GM10847 (cell line): Measurements from ENCODE around the gene B9D1.

ENCODE experiments used
- POLR2A ChIP-seq: IDR thresholded peaks from 2 replicates; pipeline ENCODE4 v1.6.1; 2011; ENCODE audit not compliant: insufficient read length; ENCODE audit errors: extremely low read depth

The B9D1 gene

DNA sequence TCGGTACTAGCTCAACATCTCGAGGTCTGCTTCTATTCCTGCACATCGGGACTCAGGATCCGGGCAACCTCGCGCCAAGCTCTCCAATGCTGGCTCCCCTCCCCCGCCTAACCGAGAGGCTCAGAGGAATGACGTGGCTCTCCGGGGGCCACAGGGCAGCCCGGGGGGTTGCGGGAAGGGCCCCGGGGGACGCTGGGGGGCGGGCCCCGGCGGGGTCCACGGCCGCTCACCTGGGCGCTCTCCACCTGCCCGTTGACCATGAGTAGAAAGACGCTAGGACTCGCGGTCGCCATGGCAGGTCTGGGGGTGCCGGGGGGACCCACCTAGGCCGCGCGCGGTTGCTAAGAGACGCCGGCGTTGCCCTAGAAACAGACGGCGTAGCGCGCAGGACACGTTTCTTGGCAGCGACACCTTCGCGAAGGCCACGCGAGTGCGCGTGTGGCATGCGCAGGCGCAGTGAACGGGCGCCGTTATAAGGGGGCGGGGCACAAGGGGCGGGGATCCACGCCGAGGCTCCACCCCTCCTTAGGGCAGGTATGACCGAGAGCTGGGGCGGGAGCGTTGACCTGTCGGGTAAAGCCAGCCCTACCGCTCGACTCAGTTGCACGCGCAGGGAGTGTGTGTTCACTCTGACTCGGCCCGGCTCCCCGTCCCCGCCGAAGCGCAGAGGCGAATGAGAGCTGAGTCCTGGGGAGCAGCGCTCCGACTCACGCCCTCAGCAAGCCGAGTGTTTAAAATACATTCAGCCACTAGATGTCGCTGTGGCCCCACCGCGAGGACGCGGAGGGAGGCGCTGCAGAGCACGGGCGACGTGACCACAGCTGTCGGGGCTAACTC is at the start of gene B9D1:
TSS of gene B9D1 (minus strand) at position 447 of the 837 bp plus-strand sequence. CDS start at position 293, 154 bp downstream.
- TF ChIP-seq POLR2A = no peak

GRCh38 chr17:19411631-19412030 is 49.1 kb upstream of the B9D1 start:
- TF ChIP-seq POLR2A = no peak

DNA sequence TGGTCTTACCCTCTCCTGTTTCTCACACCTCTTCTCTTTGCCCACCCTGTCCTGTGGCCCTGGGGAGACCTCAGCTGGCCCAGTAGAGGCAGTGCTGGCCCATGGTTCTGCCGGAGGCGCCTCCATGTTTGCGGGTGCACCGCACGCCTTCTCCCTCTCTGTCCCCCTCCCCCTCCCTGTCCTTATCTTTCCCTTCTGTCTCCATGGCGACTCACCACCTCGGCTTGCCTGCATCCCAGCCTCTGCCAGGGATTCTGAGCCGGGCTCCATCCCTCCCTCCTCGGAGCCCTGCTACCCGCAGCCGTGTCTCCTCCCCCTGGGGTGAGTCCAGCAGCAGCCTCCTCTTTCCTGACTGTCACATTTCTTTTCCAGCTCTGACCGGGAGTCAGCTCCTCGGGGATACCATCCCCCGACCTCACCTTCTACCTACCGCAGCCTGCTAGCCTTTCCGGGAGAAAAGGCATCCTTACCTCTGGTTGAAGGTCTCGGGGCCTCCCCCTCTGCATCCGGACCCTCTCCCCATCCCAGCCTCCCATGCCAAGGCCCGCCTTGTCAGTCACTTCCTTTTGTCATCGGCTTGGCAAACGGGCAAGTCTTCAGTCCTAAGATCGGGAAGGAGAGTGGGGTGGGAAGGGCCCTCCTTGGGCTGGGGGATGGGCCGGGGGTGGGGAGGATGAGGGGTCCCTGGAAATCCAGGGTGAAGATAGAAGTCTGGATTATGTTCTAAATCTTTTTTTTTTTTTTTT is 48.5 kb upstream of the B9D1 start, which contains the start of gene RNF112:
TSS of gene RNF112 (plus strand) at position 358 of the 746 bp plus-strand sequence. CDS start at position 535, 177 bp downstream.
- TF ChIP-seq POLR2A = no peak

GRCh38 chr17:19410091-19410490 is 47.6 kb upstream of the B9D1 start:
- no peak for TF ChIP-seq POLR2A

GRCh38 chr17:19409509-19409908 is 47.0 kb upstream of the B9D1 start:
- no peak for TF ChIP-seq POLR2A

DNA sequence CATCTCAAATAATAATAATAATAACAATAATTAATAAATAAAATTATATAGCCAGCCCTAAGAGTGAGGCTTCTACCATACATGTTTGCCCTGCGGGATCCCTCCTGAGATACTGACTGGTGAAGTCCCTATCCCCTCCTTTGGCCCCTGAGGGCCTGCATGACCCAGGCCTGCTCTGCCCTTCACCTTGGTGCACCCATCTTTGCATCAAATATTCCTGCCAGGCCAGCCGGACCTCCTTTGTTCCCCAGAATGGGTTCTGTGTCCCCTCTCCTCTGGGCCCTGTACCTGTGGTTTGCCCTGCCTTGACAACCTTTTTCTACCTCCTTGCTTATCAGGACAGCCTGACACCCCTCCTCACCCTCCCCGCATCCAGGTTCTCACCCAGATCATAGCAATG is 46.5 kb upstream of the B9D1 start:
- no peak for TF ChIP-seq POLR2A

- no peak for TF ChIP-seq POLR2A
Observed at GRCh38 chr17:19408346-19408710, 45.8 kb upstream of the B9D1 start.

- no peak for TF ChIP-seq POLR2A
Observed at GRCh38 chr17:19407601-19408345, 45.2 kb upstream of the B9D1 start.

DNA sequence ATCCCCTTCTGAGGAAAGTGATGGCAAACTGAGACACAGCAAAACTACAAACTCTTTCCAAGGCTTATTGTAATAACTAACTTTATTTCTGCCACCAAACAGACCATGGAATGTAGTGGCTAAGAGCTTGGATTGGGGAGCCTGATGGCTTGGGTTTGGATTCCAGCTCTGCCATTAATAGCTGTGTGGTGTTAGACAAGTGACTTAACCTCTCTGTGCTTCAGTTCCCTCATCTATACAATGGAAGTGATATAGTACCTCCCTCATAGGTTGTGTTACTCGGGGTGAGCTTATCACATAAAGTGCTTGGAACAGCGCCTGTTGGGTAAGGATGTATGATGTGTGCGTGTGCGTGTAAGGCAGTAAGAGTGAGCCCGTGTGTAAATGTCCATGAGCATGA is 42.6 kb upstream of the B9D1 start:
- TF ChIP-seq POLR2A = no peak

GRCh38 chr17:19404264-19404663 is 41.7 kb upstream of the B9D1 start:
- TF ChIP-seq POLR2A = no peak

DNA sequence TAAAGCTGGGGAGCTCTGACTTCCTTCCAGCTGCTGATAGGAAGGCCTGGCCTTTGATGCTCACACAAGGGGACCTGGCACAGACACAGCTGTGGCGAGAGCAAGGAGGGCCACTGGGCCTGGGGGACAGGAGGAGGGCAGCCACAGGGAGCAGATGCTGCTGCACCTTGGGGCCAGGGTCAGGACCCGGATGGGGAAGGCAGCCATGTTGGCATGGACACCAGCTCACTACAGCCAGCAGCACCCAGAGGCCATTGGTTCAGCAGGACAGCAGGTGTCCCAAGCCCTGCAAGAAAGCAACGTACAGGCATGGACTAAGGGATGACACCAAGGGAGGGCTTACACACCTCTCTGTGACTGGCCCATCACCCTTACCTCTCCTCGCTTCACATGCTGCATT is 40.5 kb upstream of the B9D1 start:
- TF ChIP-seq POLR2A = no peak

DNA sequence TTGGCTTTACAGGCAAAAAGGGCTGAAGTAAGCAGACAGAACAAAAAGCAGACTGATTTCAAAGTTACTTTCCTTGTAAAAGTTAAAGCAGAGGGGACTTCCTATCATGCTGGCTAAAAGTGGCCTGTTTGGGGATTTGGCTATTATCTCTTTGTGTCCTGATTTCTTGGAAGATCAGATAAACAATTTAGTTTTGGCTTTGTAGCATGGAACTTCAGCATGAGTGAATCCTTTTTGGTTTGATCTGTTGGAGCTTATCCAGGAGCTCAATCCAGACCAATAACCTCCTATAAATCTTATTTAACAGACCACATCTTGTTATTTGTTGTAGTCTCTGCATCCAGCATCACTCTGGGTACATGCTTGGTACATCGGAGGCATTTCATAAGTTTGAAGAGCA is 39.6 kb upstream of the B9D1 start:
- TF ChIP-seq POLR2A = no peak

GRCh38 chr17:19401321-19402010 is 38.9 kb upstream of the B9D1 start:
- no peak for TF ChIP-seq POLR2A

GRCh38 chr17:19399750-19400450 is 37.4 kb upstream of the B9D1 start:
- no peak for TF ChIP-seq POLR2A

DNA sequence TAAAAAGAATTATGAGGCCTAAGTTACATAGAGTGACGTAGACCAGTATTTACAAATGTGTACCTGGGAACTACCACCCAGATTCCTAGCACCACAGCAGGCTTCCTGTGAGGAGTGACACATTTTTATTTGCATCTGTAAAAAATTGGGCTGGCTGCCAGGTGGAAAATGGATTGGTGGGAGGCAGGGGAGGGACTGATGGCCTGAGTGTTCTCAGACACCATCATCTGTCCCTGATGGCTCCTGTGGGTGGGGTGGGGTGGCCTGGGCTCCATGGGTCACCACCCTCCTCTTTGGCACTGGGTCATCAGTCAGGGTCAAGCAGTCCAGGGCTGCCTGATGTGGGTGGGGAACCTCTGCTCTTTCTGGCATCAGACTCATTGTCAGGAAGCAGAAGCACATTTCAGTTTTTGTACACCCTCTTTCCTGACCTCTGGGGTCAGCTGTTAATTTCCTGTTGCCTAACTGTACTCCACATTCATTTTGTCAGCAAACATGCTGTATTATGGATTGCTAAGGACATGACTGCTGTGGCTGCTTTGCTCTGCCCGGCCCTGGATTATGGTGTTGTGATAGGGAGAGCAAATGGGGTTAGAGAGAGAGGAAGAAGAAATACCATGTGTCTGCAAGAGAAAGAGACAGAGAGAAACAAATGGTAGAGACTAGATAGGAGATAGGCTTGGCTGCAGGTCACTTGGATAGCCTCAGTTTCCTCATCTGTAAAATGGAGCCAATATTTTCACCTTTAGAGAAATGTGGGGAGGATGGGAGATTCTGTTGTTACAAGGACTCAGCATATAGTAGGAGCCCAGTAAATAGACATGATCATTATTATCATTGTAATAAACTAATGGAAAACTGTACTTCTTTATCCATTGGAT is 36.0 kb upstream of the B9D1 start:
- no peak for TF ChIP-seq POLR2A
